Gastrocnemius medialis (tissue), 4 donors: ENCODE measurements around the gene NANP. TPM values are rescaled to one million over a fixed set of nuclear protein-coding genes. Genes with fewer than 3 reads are reported as not detected.
"Not testable (repeated sequence)": the region's sequence is repeated elsewhere in the genome, so short reads cannot be mapped to it uniquely, and the experiment has no call there.

ENCODE experiments used
- ATAC-seq, 2 donors: fragments of 150-250 bp; one replicate each; pipeline ENCODE4 v1.9.1; 2016
- DNase-seq, 2 donors: peaks; one replicate each; pipeline ENCODE4 v3.0.0-alpha.2; 2019
- H3K27ac ChIP-seq, 4 donors: fragments of 200-600 bp; sonication (generic); 1 replicate in 1 of 4; 2 replicates in 3 of 4; pipeline ENCODE4 v1.5.1; 2016 to 2018; ENCODE audit warnings: mild to moderate bottlenecking in 2 of 4, moderate library complexity in 1 of 4
- H3K27me3 ChIP-seq, 3 donors: fragments of 200-600 bp; sonication (generic) in 2 of 3; 1 replicate in 1 of 3; 2 replicates in 2 of 3; pipeline versions ENCODE4 v1.5.1 to v1.6.0; 2016 to 2019; ENCODE audit warnings: mild to moderate bottlenecking in 1 of 3, moderate library complexity in 1 of 3
- H3K36me3 ChIP-seq, 2 donors: fragments of 200-600 bp; sonication (generic) in 1 of 2; one replicate each; pipeline ENCODE4 v1.5.1; 2017 to 2018
- H3K4me1 ChIP-seq, 2 donors: fragments of 200-600 bp; sonication (generic) in 1 of 2; one replicate each; pipeline ENCODE4 v1.5.1; 2016 to 2017; ENCODE audit warnings: mild to moderate bottlenecking in 2 of 2
- H3K4me3 ChIP-seq, 4 donors: fragments of 200-600 bp; sonication (generic) in 3 of 4; 1 replicate in 1 of 4; 2 replicates in 3 of 4; pipeline ENCODE4 v1.5.1; 2016 to 2019; ENCODE audit warnings: mild to moderate bottlenecking in 2 of 4
- H3K9me3 ChIP-seq, 3 donors: fragments of 200-600 bp; sonication (generic) in 2 of 3; 1 replicate in 1 of 3; 2 replicates in 2 of 3; pipeline ENCODE4 v1.5.1; 2016 to 2019
- POLR2A ChIP-seq, 2 donors: fragments of 450-650 bp; IDR thresholded peaks; one replicate each; pipeline ENCODE4 v1.6.1; 2017; ENCODE audit warnings: antibody characterized with exemption in 2 of 2, mild to moderate bottlenecking in 2 of 2, moderate library complexity in 2 of 2
- in situ Hi-C, 4 donors: fragments of 200-750 bp; cut with MboI; loops; one replicate each; pipeline versions ENCODE4 v1.15.0 to v1.8.0; 2017; ENCODE audit warnings: low sequenced_read_pairs in 4 of 4
- intact Hi-C: fragments of 100-400 bp; cut with DNase I; formaldehyde crosslinking; loops from one replicate; pipeline ENCODE4 v1.15.1; 2023; ENCODE audit warnings: low total_unique reads
- total RNA-seq, 4 donors: library from RNA; depleted of rRNA; stranded (reverse); fragments of >200 nt; gene quantifications; one replicate each; pipeline versions ENCODE4 v1.1.0 to v1.2.3, GENCODE V29; 2016
- TF ChIP-seq, protein P1 (sequence below), 5 experiments: fragments of 450-650 bp in 3 of 5; fragments of 200-600 bp in 2 of 5; sonication (generic) in 2 of 5; IDR thresholded peaks in 4 of 5; conservative IDR thresholded peaks in 1 of 5; 1 replicate in 4 of 5; 2 replicates in 1 of 5; pipeline ENCODE4 v1.5.1; 2016 to 2019; ENCODE audit warnings: antibody characterized with exemption in 5 of 5, mild to moderate bottlenecking in 3 of 5, moderate library complexity in 3 of 5

NANP gene
- total RNA-seq, 4 donors from 2014 or later = 1.5 to 3.6 (median 2.6) TPM

DNA sequence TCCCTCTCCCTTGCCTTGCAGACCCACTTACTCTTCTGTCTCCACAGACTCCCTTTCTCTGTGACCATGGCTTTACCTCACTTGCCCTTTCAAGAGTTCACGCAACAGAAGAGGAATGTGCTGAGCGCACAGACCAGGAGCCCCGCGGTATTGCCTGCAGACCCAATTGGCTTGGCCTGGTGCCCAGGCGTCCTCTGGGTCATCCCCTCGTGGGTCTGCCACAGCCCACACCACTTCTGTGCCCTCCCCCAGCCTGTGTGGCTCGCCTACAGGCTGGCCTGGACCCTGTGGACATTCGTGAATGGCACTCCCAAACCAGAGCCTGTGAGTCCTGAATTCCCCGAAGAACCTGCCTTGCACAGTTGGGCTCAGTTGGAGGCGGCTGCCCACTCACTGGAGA, 23.2 kb downstream of the NANP start:
- TF ChIP-seq POLR2A (IDR thresholded peaks at IDR 0.05) = no peak
- intact Hi-C loops (no loop called here), in situ Hi-C loops (loop anchor here in 2 of 4 donors (25.0 kb wide), 1 partner anchor 262 kb away; no protein-coding TSS in a partner anchor)
- Histone ChIP-seq H3K36me3 (no peaks in the 10 kb centered on the region), H3K4me3 (no peak overlapping the region), H3K9me3 (no peaks in the 10 kb centered on the region), H3K4me1 (peaks cover 0 to 3% of the 10 kb centered on the region in 2 donors), H3K27me3 (no peaks in the 10 kb centered on the region), H3K27ac (no peak overlapping the region)
- ATAC-seq = no peak
- no peak for DNase-seq

DNA sequence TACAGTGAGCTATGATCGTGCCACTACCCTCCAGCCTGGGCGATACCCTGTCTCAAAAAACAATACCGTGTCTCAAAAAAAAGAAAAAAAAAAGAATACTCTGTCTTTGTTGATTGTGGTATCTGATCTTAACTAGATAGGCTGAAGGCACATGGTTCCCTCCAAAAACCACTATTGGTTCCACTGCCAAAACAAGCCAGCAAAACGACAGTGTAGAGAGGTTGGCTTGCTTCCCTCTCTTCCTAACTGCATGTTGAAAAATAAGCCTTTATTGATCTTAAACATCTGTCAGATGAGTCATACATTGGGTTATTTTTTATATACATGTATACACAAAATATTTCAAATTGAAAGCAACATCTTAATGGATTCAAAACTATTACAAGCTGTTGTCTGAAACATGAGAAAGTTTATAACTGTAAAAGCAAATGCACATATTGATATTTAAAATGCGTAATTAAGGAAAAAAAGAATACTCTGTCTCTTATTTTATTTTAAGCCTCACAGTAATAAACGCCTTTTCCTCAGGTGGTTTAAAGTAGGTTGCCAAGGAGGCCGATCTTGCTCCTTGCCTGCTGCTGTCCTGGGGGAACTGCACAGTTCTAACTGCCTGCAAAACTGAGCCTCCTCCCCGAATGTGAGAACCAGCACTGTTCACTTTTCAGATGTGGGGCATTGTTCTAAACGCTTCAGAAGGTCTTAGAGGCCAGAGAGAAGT, 31.5 kb downstream of the NANP start:
- H3K36me3 ChIP-seq = no peaks in the 10 kb centered on the region
- no peak for ATAC-seq
- H3K9me3 ChIP-seq = no peaks in the 10 kb centered on the region
- H3K4me1 ChIP-seq = no peaks in the 10 kb centered on the region
- no peak overlapping the region for H3K27ac ChIP-seq
- no peak overlapping the region for H3K4me3 ChIP-seq
- intact Hi-C loops (no loop called here), in situ Hi-C loops (no loop called here)
- no peak for DNase-seq
- no peaks in the 10 kb centered on the region for H3K27me3 ChIP-seq
- TF ChIP-seq POLR2A (IDR thresholded peaks at IDR 0.05) = no peak
- TF ChIP-seq, protein P1, sequence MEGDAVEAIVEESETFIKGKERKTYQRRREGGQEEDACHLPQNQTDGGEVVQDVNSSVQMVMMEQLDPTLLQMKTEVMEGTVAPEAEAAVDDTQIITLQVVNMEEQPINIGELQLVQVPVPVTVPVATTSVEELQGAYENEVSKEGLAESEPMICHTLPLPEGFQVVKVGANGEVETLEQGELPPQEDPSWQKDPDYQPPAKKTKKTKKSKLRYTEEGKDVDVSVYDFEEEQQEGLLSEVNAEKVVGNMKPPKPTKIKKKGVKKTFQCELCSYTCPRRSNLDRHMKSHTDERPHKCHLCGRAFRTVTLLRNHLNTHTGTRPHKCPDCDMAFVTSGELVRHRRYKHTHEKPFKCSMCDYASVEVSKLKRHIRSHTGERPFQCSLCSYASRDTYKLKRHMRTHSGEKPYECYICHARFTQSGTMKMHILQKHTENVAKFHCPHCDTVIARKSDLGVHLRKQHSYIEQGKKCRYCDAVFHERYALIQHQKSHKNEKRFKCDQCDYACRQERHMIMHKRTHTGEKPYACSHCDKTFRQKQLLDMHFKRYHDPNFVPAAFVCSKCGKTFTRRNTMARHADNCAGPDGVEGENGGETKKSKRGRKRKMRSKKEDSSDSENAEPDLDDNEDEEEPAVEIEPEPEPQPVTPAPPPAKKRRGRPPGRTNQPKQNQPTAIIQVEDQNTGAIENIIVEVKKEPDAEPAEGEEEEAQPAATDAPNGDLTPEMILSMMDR (IDR thresholded peaks at IDR 0.05 in 4 of 5, conservative IDR thresholded peaks at IDR 0.05 in 1 of 5) = no peak

DNA sequence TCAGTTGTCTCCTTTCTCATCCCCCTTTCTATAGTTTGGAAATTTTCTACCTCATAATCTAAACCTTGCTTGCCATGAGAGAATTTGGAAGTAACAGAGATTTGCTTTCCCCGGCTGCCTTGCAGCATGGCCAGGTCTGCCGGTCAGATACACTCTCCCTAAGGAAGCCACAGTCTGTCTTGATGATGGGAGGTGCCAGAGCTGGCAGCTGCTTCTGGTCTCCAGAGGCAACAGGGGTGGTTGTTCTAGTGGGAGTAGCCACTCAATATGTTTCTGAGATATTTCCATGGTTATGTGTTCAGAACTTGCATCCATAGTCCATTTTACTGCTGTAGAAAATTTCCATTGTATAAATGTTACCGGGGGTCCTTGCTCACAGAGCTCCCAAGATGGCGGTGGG, 33.0 kb downstream of the NANP start:
- ATAC-seq, H3K27me3 ChIP-seq, DNase-seq, in situ Hi-C loops, intact Hi-C loops, H3K4me3 ChIP-seq, H3K4me1 ChIP-seq, H3K27ac ChIP-seq, H3K9me3 ChIP-seq, H3K36me3 ChIP-seq: not testable (repeated sequence)

DNA sequence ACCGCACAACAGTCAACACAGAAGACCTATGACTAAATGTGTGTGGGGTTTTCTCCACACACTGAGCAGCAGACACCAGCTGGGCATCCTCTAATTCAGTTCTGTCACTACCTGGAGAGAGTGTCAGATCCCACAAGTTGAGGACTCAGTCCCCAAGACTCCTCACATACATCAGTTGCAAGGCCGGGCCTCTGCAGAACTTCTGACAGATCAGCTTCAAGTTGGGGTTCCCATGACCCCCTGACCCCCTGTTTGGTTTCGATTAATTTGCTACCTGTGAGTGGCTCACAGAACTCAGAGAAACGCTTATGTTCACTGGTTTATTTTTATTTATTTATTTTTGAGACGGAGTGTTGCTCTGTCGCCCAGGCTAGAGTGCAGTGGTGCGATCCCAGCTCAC, 35.3 kb downstream of the NANP start:
- intact Hi-C loops (no loop called here), in situ Hi-C loops (no loop called here)
- TF ChIP-seq, protein P1 (IDR thresholded peaks at IDR 0.05 in 4 of 5, conservative IDR thresholded peaks at IDR 0.05 in 1 of 5) = no peak
- TF ChIP-seq POLR2A (IDR thresholded peaks at IDR 0.05) = no peak
- Histone ChIP-seq H3K9me3 (no peaks in the 10 kb centered on the region), H3K4me3 (no peak overlapping the region), H3K4me1 (no peaks in the 10 kb centered on the region), H3K36me3 (no peaks in the 10 kb centered on the region), H3K27me3 (peaks cover 12 to 24% (median 15%) of the 10 kb centered on the region in 3 donors), H3K27ac (no peak overlapping the region)
- ATAC-seq (no peak), DNase-seq (no peak)

DNA sequence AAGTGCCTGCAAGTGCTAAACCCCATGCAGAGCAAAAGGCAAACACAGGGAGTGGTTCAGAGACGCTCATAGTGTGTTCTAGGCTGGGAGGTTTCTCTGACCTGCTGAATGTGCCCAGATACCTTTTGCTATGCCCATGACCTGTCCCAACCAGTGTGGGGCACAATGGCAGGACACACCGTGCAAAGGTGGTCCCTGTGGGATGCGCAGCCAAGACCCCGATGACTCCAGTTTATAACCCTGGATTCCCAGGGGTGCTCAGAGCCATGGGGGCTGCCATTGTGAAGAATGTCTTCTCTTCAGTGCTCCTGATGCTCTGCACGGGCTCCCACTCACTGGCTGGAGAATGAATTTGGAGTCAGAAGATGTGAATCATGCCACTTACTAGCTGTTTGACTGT, 36.3 kb downstream of the NANP start:
- DNase-seq (no peak), ATAC-seq (no peak)
- intact Hi-C loops = no loop called here
- Histone ChIP-seq H3K27ac (no peak overlapping the region), H3K4me1 (no peaks in the 10 kb centered on the region), H3K36me3 (no peaks in the 10 kb centered on the region), H3K9me3 (no peaks in the 10 kb centered on the region), H3K4me3 (no peak overlapping the region), H3K27me3 (peaks cover 14 to 31% (median 21%) of the 10 kb centered on the region in 3 donors)
- in situ Hi-C loops = no loop called here
- TF ChIP-seq POLR2A (IDR thresholded peaks at IDR 0.05) = no peak
- TF ChIP-seq, protein P1 (IDR thresholded peaks at IDR 0.05 in 4 of 5, conservative IDR thresholded peaks at IDR 0.05 in 1 of 5) = no peak

DNA sequence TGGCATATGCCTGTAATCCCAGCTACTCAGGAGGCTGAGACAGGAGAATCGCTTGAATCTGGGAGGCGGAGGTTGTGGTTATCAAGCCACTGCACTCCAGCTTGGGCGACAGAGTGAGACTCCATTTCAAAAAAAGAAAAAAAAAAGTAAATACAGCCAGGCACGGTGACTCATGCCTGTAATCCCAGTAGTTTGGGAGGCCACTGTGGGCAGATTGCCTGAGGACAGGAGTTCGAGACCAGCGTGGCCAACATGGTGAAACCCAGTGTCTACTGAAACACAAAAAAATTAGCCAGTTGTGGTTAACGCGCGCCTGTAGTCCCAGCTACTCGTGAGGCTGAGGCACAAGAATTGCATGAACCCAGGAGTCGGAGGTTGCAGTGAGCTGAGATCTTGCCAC, 36.9 kb downstream of the NANP start:
- H3K27me3 ChIP-seq = peaks cover 20 to 31% (median 26%) of the 10 kb centered on the region in 3 donors
- H3K9me3 ChIP-seq = no peaks in the 10 kb centered on the region
- H3K27ac ChIP-seq = no peak overlapping the region
- no peaks in the 10 kb centered on the region for H3K4me1 ChIP-seq
- DNase-seq = no peak
- H3K36me3 ChIP-seq = no peaks in the 10 kb centered on the region
- intact Hi-C loops = no loop called here
- no peak overlapping the region for H3K4me3 ChIP-seq
- in situ Hi-C loops = no loop called here
- TF ChIP-seq, protein P1 (IDR thresholded peaks at IDR 0.05 in 4 of 5, conservative IDR thresholded peaks at IDR 0.05 in 1 of 5) = no peak
- TF ChIP-seq POLR2A (IDR thresholded peaks at IDR 0.05) = no peak
- no peak for ATAC-seq
